Esophagus muscularis mucosa (tissue), 4 donors: ENCODE data around the gene TENM3.

Experiments
- CTCF ChIP-seq, 3 experiments: fragments of 200-600 bp in 2 of 3; fragments of 450-650 bp in 1 of 3; sonication (generic) in 2 of 3; IDR thresholded peaks; one replicate each; pipeline ENCODE4 v1.5.1; 2017 to 2019; ENCODE audit warnings: antibody characterized with exemption in 3 of 3, mild to moderate bottlenecking in 2 of 3, moderate library complexity in 1 of 3
- EP300 ChIP-seq: sonication (generic); formaldehyde crosslinking; IDR thresholded peaks from one replicate; pipeline ENCODE4 v1.6.1; 2017; ENCODE audit warnings: antibody characterized with exemption
- POLR2A ChIP-seq: fragments of 450-650 bp; IDR thresholded peaks from one replicate; pipeline ENCODE4 v1.6.1; 2017; ENCODE audit warnings: antibody characterized with exemption, moderate library complexity, mild to moderate bottlenecking, low read depth
- POLR2AphosphoS5 ChIP-seq, 2 donors: sonication (generic); formaldehyde crosslinking; IDR thresholded peaks; one replicate each; pipeline ENCODE4 v1.6.1; 2017; ENCODE audit warnings: antibody characterized with exemption in 2 of 2

GRCh38 chr4:182264139-182264752 is 21.0 kb downstream of the TENM3 start:
- no peak for TF ChIP-seq CTCF (IDR thresholded peaks at IDR 0.05)
- no peak for TF ChIP-seq POLR2A
- TF ChIP-seq POLR2AphosphoS5 (IDR thresholded peaks at IDR 0.05): no peak
- no peak for TF ChIP-seq EP300
